IPS-11a (cell line): Measurements from ENCODE around the gene CABP5.

Experiments
- H3K4me3 ChIP-seq: one replicate; pipeline ENCODE4 v1.5.1; 2013; ENCODE audit warnings: low read depth, low read length, control low read depth

The CABP5 gene

GRCh38 chr19:48033604-48034003, 10.3 kb downstream of the CABP5 start:
- no peak overlapping the region for H3K4me3 ChIP-seq

GRCh38 chr19:48030073-48030472, 13.8 kb downstream of the CABP5 start:
- H3K4me3 ChIP-seq: no peak overlapping the region

- no peak overlapping the region for H3K4me3 ChIP-seq
Measured at GRCh38 chr19:48029431-48029830, 14.4 kb downstream of the CABP5 start.

GRCh38 chr19:48025480-48025879, 18.4 kb downstream of the CABP5 start:
- H3K4me3 ChIP-seq: no peak overlapping the region

DNA sequence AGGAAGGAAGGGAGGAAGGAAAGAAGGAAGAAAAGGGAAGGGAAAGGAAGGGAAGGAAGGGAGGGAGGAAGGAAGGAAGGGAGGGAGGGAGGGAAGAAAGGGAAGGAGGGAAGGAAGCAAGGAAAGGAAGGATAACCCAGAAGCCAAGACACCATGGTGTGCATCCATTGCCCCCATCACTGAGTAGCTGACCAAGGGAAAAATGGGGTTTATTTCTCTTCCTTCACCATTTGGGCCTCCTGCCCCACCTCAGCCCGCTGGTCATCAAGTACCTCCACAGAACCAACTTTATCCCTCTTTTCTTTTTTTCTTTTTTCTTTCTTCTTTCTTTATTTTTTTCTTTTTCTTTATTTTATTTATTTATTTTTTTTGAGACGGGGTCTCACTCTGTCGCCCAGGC, 20.4 kb downstream of the CABP5 start:
- no peak overlapping the region for H3K4me3 ChIP-seq

- H3K4me3 ChIP-seq: no peak overlapping the region
Measured at GRCh38 chr19:48023011-48023410, 20.9 kb downstream of the CABP5 start.

DNA sequence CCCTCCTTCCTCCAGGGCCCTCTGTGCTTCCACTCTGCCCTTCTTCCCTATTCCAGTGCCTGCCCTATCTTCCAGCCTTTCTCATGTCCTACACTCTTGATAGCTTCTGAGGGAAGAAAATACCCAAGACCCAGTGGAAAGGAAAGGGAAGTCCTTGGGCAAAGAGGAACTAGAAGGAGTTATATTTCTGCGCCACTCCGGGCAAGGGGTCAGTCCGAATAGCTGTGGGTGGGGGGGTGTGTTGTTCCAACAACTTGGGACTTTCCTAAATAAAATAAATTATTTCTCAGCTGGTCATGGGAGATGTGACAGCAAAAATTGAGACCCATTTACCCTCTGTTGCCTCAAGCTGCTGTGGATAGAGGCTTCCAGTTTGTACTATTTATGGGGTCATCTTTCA, 23.2 kb downstream of the CABP5 start:
- H3K4me3 ChIP-seq: no peak overlapping the region

- H3K4me3 ChIP-seq: no peak overlapping the region
Measured at GRCh38 chr19:48010932-48011758, 32.7 kb downstream of the CABP5 start.

GRCh38 chr19:48006762-48007161, 37.1 kb downstream of the CABP5 start:
- H3K4me3 ChIP-seq: no peak overlapping the region

- H3K4me3 ChIP-seq: no peak overlapping the region
Measured at GRCh38 chr19:48004236-48004635, 39.6 kb downstream of the CABP5 start.

- no peak overlapping the region for H3K4me3 ChIP-seq
Measured at GRCh38 chr19:48000846-48001245, 43.0 kb downstream of the CABP5 start.

DNA sequence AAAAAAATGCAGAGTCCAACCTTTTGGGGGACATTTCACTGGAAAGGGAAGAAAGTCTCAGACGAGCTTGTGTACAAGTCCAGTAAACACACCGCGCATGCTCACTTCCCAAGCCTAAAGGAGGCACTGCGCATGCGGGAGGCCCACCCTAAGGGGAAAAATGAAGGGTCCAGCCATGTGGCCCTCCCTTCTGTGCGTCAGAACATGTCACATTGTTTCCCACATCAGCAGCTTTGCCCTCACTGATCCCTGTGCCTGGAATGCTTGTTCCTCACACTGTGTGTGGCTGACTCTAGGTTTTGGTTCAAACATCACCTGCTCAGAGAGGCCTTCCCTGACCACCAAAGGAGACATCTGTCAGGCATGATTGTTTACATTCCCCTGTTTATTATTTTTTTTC, 45.1 kb downstream of the CABP5 start:
- no peak overlapping the region for H3K4me3 ChIP-seq

DNA sequence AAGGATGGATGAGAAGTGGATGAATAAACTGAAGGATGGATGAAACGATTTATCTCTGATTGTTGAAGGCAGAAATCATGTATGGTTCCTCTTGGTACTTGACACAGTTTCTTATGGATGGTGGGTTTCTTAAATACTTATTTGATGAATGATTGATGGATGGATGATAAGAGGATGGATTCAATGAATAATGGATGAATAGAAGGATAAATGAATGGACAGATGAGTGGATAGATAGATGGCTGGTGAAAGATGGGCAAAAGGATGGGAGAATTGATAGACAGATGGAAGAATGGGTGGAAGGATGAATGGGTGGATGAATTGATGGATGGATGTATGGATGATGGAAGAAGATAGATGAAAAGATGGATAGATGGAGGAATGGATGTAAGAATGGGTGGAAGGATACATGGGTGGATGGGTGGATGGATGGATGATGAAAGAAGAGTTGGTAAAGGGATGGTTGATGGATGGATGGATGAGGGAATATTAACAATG, 47.6 kb downstream of the CABP5 start:
- H3K4me3 ChIP-seq: no peak overlapping the region

DNA sequence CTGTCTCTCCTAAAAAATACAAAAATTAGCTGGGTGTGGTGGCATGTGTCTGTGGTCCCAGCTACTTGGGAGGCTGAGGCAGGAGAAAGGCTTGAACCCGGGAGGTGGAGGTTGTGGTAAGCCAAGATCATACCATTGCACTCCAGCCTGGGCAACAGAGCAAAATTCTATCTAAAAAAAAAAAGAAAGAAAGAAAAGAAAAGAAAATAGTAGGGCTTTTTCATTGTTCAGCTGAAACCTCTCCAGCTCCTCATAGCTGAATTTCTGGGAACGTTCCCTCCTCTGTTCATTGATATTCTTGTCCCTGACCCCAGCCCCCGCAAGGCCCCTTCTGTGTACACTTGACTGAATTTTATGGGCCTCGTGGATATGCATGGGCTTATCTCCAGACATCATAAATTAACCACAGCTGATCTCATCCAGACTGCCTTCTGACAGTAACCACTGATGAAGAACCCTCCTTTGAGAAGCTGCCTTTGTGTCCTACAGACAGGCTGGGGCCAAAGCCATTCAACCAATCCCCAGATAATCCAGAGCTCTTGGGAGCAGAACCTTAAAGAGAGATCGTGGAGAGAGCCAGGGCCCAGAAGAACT, 49.6 kb downstream of the CABP5 start, which contains the start of gene ELSPBP1:
Gene ELSPBP1 (plus strand): TSS at position 424 of the 594 bp plus-strand sequence. CDS start 14,036 bp downstream, outside the sequence.
- H3K4me3 ChIP-seq: no peak within 1 kb of the TSS

GRCh38 chr19:47992070-47992469, 51.8 kb downstream of the CABP5 start, which contains the start of gene BSPH1:
BSPH1 (minus strand) TSS chr19:47992170; CDS start chr19:47992081, 89 bp downstream.
- no peak within 1 kb of the TSS for H3K4me3 ChIP-seq

DNA sequence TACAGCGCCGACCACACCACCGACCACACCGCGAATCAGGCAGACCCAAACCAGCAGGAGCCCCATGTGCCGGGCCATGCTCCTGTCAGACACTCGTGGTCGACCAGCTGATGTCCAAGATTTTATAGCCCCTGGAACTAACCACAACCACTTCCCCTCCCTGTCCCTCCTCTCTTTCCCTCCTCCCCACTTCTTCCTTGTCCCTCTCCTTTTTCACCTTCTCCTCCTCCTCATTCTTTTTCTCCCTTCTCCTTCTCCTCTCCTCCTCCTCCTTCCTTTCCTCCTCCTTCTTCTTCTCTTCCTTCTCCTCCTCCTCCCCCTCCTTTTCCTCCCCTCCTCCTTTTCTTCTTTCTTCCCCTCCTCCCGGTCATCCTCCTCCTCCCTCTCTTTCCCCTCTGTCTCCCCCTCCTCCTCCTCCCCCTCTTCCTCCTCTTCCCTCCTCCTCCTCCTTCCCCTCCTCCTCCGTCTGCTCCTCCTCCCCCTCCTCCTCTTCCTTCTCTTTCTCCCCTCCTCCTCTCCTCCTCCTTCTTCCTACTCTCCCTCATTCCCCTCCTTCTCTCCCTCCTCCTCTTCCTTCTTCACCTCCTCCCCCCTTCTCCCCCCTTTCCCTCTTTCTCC, 52.6 kb downstream of the CABP5 start:
- no peak overlapping the region for H3K4me3 ChIP-seq
